Common myeloid progenitor, CD34-positive (primary cell): ENCODE measurements around the gene GAK.
A peak's percentile ranks its signal among the peaks of the same experiment; 100 is the strongest.

ENCODE experiments used
- CTCF ChIA-PET: fragments of 350-600 bp; sonication (Branson Sonifier 250); formaldehyde crosslinking; loops from one replicate; lab custom pipeline; 2021; ENCODE audit warnings: antibody characterized with exemption; lab: Charles Lee
- POLR2A ChIA-PET: fragments of 350-600 bp; sonication (Branson Sonifier 250); formaldehyde crosslinking; loops from one replicate; lab custom pipeline; 2021; ENCODE audit warnings: antibody characterized with exemption; lab: Charles Lee
- DNase-seq, 3 donors: peaks; one replicate each; pipeline versions ENCODE4 v3.0.0 to v3.0.0-alpha.2; 2013
- H3K27ac ChIP-seq, 2 experiments: 1 replicate in 1 of 2; 2 replicates in 1 of 2; pipeline ENCODE4 v1.7.0; 2013; ENCODE audit warnings: inconsistent platforms in 2 of 2, low read length in 2 of 2, mild to moderate bottlenecking in 2 of 2, low read depth in 1 of 2, moderate library complexity in 1 of 2; ENCODE audit not compliant: severe bottlenecking in 2 of 2, insufficient read depth in 1 of 2, poor library complexity in 1 of 2
- H3K27me3 ChIP-seq, 5 experiments: replicated peaks in 2 of 5; 1 replicate in 3 of 5; 2 replicates in 2 of 5; pipeline versions ENCODE4 v1.6.1 to v1.7.0; 2013; ENCODE audit warnings: low read length in 4 of 5, mild to moderate bottlenecking in 2 of 5, moderate library complexity in 2 of 5, inconsistent platforms in 1 of 5; ENCODE audit not compliant: insufficient read depth in 5 of 5, control insufficient read depth in 4 of 5
- H3K36me3 ChIP-seq, 4 experiments: 1 replicate in 2 of 4; 2 replicates in 2 of 4; pipeline versions ENCODE4 v1.6.1 to v1.7.0; 2013; ENCODE audit warnings: low read length in 3 of 4, control low read depth in 1 of 4, mild to moderate bottlenecking in 1 of 4; ENCODE audit not compliant: control insufficient read depth in 4 of 4, insufficient read depth in 4 of 4
- H3K4me1 ChIP-seq, 4 experiments: 1 replicate in 3 of 4; 2 replicates in 1 of 4; pipeline versions ENCODE4 v1.6.1 to v1.7.1; 2013; ENCODE audit warnings: low read length in 3 of 4, mild to moderate bottlenecking in 3 of 4, control low read depth in 1 of 4, inconsistent platforms in 1 of 4, moderate library complexity in 1 of 4; ENCODE audit not compliant: control insufficient read depth in 4 of 4, insufficient read depth in 4 of 4; ENCODE audit errors: control extremely low read depth in 1 of 4
- H3K4me3 ChIP-seq, 7 experiments: 1 replicate in 4 of 7; 2 replicates in 3 of 7; pipeline versions ENCODE4 v1.5.1 to v1.7.0; 2013; ENCODE audit warnings: mild to moderate bottlenecking in 7 of 7, low read length in 6 of 7, moderate library complexity in 6 of 7, inconsistent platforms in 2 of 7, low read depth in 2 of 7, control low read depth in 1 of 7; ENCODE audit not compliant: insufficient read depth in 4 of 7, control insufficient read depth in 1 of 7; ENCODE audit errors: extremely low read depth in 1 of 7
- H3K9me3 ChIP-seq, 5 experiments: 1 replicate in 4 of 5; 2 replicates in 1 of 5; pipeline versions ENCODE4 v1.6.1 to v1.7.1; 2013; ENCODE audit warnings: low read length in 4 of 5, mild to moderate bottlenecking in 2 of 5, inconsistent platforms in 1 of 5, low read depth in 1 of 5, moderate library complexity in 1 of 5; ENCODE audit not compliant: control insufficient read depth in 4 of 5, insufficient read depth in 2 of 5; ENCODE audit errors: control extremely low read depth in 1 of 5
- WGBS: methylation state at CpG from one replicate; pipeline ENCODE4 v1.1.5; 2013; ENCODE audit not compliant: insufficient coverage; 5-methylcytosine and 5-hydroxymethylcytosine counted together

Gene GAK

DNA sequence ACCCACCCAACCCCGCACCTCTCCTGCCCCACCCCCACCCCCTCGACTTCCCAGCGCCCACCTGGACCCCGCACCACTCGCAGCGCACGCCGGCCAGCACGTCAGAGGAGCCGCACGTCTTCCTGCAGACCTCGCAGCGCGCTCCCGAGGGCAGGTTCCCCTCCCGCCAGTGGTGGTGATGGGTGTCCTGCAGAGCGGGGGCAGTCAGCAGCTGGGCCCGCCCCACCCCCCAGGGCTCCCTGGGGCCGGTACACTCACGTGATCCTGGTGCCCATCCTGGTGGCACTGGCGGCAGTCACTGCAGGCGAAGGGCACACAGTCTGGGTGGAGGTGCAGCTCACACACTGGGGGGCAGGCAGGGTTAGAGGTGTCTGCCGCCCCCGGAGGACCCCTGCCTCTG lies 36.1 kb upstream of the GAK start:
- peak in 1 of 3 donors; percentile 22 for DNase-seq
- CTCF ChIA-PET: interaction anchor here (2.4 kb wide), 1 partner anchor 19 kb away, joined by 7 read pairs; the partner anchor contains the start of gene IDUA
- no peaks in the 10 kb centered on the region for H3K9me3 ChIP-seq
- WGBS: 81% methylated on average over 6 of the region's 24 CpGs
- peaks cover 0 to 6% (median 0%) of the 10 kb centered on the region in 5 experiments for H3K27me3 ChIP-seq
- no peak overlapping the region for H3K27ac ChIP-seq
- H3K4me1 ChIP-seq: peaks cover 0 to 20% (median 17%) of the 10 kb centered on the region in 4 experiments
- peaks cover 0 to 32% (median 6%) of the 10 kb centered on the region in 4 experiments for H3K36me3 ChIP-seq
- no peak overlapping the region for H3K4me3 ChIP-seq
- POLR2A ChIA-PET: no interaction called here

DNA sequence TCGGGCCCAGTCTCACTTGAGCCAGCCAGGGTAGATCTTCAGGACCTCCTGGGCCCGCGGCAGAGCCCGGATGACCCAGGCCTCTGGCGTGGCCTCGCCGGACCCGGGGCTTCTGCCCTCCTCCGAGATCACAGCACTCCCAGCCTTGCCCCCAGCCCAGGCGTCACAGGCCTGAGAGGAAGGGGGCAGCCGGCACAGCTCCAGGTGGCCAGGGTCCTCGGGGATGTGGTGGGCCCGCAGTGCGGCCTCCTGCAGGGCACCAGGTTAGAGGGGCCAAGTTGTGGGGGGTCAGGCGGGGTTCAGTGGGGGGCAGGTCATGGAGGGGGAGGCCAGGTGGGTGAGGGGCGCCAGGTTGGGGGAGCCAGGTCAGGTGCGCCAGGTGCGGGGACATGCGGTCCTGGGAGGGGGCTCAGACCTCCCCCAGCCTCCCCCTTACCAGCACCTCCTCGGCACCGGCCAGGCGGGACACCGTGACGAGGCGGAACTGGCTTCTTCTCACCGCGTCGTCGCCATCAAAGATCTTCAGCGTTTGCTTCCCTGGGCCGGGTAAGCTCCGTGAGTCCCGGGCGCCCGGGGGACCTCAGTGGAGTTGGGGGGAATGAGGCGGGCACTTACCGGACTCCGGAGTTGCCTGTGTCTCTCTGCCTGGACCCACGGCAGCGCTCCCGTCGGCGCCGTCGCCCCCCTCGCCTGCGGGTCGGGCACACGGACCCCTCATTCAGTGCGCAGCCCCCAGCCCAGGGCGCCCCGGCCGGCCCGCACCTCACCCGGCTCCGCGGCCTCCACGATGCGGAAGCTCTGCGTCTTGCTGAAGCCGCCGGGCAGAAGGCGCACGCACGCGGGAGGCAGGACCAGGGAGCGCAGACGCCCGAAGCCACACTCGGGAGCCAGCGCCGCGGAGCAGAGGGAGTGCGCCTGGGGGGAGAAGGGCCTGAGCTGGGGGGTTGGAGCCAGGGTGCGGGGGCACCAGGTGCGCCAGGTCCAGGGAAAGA lies 35.3 kb upstream of the GAK start:
- H3K4me1 ChIP-seq: peaks cover 0 to 14% (median 10%) of the 10 kb centered on the region in 4 experiments
- peak in 2 of 3 donors; percentile 29 to 41 for DNase-seq
- no peaks in the 10 kb centered on the region for H3K9me3 ChIP-seq
- no peak overlapping the region for H3K27ac ChIP-seq
- peaks cover 0 to 6% (median 0%) of the 10 kb centered on the region in 5 experiments for H3K27me3 ChIP-seq
- CTCF ChIA-PET: interaction anchor here (2.4 kb wide), 1 partner anchor 20 kb away, joined by 7 read pairs; the partner anchor contains the start of gene IDUA
- H3K4me3 ChIP-seq: peak overlapping the region in 3 of 7 experiments; percentile 11 to 36 (median 33)
- 68% methylated on average over 67 of the region's 76 CpGs for WGBS
- H3K36me3 ChIP-seq: peaks cover 0 to 34% (median 10%) of the 10 kb centered on the region in 4 experiments
- POLR2A ChIA-PET: interaction anchor here (0.7 kb wide), 1 partner anchor 21 kb away, joined by 3 read pairs; no protein-coding TSS in a partner anchor

GRCh38 chr4:966266-967112 lies 34.4 kb upstream of the GAK start:
- no peak for DNase-seq
- ChIA-PET POLR2A (no interaction called here), CTCF (interaction anchor here (1.4 kb wide), 1 partner anchor 21 kb away, joined by 3 read pairs; the partner anchor contains the start of gene IDUA)
- peaks cover 0 to 37% (median 13%) of the 10 kb centered on the region in 4 experiments for H3K36me3 ChIP-seq
- H3K4me1 ChIP-seq: peaks cover 0 to 5% (median 2%) of the 10 kb centered on the region in 4 experiments
- no peak overlapping the region for H3K4me3 ChIP-seq
- no peak overlapping the region for H3K27ac ChIP-seq
- peaks cover 0 to 6% (median 0%) of the 10 kb centered on the region in 5 experiments for H3K27me3 ChIP-seq
- H3K9me3 ChIP-seq: no peaks in the 10 kb centered on the region
- WGBS: 91% methylated on average over 45 of the region's 48 CpGs

DNA sequence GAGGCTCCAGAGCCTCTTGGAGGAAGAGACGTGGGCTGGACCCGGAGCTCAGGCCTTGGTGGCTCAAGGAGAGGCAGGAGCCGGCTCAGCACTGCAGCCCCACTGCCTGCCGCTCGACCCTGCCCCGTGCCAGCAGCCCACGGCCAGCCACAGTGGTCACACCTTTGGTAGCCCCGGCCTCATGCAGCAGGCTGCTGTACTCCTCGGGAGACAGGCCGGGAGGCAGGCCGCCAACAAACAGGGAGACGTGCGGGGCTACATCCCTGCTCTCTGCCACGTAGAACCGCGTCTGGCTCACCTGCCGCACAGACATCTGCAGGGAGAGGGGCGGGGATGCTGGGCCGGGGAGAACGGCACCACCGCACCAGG lies 33.6 kb upstream of the GAK start:
- peaks cover 0 to 6% (median 0%) of the 10 kb centered on the region in 5 experiments for H3K27me3 ChIP-seq
- no peak for DNase-seq
- H3K9me3 ChIP-seq: no peaks in the 10 kb centered on the region
- peaks cover 0 to 5% (median 2%) of the 10 kb centered on the region in 4 experiments for H3K4me1 ChIP-seq
- 98% methylated on average over 17 of the region's 21 CpGs for WGBS
- no peak overlapping the region for H3K27ac ChIP-seq
- H3K4me3 ChIP-seq: no peak overlapping the region
- peaks cover 0 to 37% (median 14%) of the 10 kb centered on the region in 4 experiments for H3K36me3 ChIP-seq
- POLR2A ChIA-PET: no interaction called here
- CTCF ChIA-PET: interaction anchor here (1.4 kb wide), 1 partner anchor 21 kb away, joined by 3 read pairs; the partner anchor contains the start of gene IDUA

- Histone ChIP-seq H3K9me3 (no peaks in the 10 kb centered on the region), H3K27ac (no peak overlapping the region), H3K36me3 (peaks cover 0 to 35% (median 16%) of the 10 kb centered on the region in 4 experiments), H3K4me3 (no peak overlapping the region), H3K27me3 (peaks cover 0 to 6% (median 0%) of the 10 kb centered on the region in 5 experiments), H3K4me1 (peaks cover 0 to 5% (median 2%) of the 10 kb centered on the region in 4 experiments)
- ChIA-PET POLR2A (no interaction called here), CTCF (interaction anchor here (1.4 kb wide), 1 partner anchor 22 kb away, joined by 3 read pairs; the partner anchor contains the start of gene IDUA)
- WGBS: 94% methylated on average over 22 of the region's 26 CpGs
- no peak for DNase-seq
These were observed 33.1 kb upstream of the GAK start for GRCh38 chr4:965048-965765.

GRCh38 chr4:964346-965025 lies 32.4 kb upstream of the GAK start:
- CTCF ChIA-PET: no interaction called here
- Histone ChIP-seq H3K4me3 (no peak overlapping the region), H3K9me3 (no peaks in the 10 kb centered on the region), H3K27me3 (peaks cover 0 to 6% (median 0%) of the 10 kb centered on the region in 5 experiments), H3K27ac (no peak overlapping the region), H3K36me3 (peaks cover 0 to 39% (median 20%) of the 10 kb centered on the region in 4 experiments), H3K4me1 (peaks cover 0 to 5% (median 2%) of the 10 kb centered on the region in 4 experiments)
- POLR2A ChIA-PET: no interaction called here
- WGBS: 98% methylated on average over 22 of the region's 23 CpGs
- no peak for DNase-seq
